NAMALWA (cell line): Measurements from ENCODE around the gene BMERB1.

ENCODE experiments used
- DNase-seq: peaks from one replicate; pipeline ENCODE4 v3.0.0-alpha.2; 2015; ENCODE audit warnings: low spot score

Gene BMERB1

GRCh38 chr16:15498427-15499175, 64.2 kb downstream of the BMERB1 start:
- DNase-seq, result no peak

DNA sequence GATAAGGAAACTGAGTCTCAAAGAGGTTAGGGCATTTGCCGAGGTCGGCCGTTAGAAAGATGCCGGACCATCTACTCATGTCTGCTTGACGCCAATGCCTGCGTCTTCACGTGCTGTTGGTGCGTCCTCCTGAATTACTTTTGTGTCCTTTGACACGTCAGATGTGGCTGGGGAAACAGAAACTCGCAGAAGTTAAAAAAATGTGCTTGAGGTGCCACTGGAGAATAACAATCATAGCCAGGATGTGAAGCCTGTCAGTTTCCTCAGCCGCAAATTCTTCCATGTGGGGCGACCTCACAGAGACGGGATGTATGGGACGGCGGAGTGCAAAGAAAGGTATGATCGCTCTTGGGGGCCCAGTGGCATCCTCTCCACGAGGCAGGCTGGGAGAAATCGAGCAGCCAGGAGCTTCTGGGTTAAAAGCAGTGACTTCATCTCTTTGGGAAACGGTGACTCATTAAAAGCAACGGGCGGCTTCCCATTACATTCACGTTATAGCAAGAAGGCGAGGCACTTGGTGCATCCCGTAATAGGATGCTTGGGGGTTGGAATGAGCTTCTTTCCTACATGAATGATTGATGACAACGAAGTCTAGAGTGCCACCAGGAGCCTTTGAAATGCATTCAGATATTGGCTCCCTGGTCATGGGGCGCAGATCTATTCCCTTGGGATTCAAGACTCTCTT, 67.8 kb downstream of the BMERB1 start:
- no peak for DNase-seq

DNA sequence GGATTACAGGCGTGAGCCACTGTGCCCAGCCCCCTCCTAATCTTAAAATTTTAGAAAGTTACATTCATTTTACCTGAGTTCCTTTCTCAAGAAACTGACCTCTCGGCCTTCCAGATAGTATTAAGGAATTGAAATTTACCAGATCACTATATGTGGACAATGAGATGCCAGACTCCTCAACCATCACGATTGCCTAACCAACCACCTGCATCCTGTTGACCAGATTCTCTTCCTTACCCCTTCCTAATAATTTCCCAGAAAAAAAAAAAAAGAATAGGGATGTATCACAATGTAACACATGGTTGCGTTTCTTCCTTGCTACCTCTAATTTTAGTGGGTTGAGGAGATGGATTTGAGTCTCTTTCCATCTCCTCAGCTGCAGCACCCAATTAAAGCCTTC, 72.1 kb downstream of the BMERB1 start:
- DNase-seq, result no peak

DNA sequence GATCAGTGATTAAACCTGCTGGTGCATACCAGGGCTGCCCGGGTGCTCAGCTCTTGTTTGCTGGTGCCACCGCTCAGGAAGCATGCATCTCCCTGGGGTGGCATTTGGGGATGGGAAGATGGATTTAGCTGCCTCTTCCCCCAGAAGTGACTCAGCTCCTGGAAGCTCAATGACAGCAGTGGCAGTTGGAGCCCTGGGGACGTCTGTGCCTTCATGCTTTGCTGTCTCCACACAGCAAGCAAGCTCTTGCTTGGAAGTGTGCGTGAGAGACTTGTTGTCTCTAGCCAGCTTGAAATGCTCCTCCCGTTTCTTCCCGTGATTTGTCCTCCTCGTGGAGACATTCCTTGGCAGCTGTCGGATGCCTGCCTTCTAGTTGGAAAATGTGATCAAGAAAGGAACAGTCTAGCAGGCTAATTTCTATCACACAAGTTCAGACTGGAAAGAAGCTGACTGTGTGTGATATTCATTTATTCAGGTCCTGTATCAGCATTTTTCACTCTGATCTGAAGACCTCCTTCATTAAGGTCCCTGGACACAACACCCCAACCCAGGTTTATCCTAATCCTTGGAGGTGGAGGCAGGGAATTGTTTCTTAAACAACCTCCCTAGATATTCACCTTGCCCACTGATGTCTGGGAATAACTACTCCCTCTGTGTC, 73.0 kb downstream of the BMERB1 start:
- no peak for DNase-seq

GRCh38 chr16:15507959-15508627, 73.7 kb downstream of the BMERB1 start:
- no peak for DNase-seq

DNA sequence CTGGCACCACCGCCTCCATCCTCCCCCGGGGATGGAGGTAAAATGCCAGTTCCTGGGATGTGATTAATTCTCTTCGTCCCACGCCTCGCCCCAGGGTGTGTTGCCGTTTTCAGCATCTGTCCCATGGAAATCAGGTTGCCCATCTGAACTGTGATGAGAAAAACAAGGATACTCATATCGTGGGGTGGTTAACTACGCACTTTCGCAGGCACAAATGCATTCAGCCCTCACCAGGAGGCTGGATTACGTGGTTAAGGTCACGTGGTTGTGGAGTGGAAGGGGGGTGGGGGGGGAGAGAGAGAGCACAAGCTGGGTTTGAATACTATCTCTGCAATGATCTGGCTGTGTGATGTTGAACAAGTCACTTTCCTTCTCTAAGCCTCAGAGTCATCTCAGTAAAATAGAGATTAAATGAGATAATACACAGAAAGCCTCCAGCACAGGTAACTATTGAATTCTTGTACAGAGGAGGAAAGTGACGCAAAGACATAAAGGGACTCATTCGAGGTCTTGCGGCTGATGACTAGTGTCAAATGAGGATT, 74.7 kb downstream of the BMERB1 start:
- DNase-seq, result no peak

DNA sequence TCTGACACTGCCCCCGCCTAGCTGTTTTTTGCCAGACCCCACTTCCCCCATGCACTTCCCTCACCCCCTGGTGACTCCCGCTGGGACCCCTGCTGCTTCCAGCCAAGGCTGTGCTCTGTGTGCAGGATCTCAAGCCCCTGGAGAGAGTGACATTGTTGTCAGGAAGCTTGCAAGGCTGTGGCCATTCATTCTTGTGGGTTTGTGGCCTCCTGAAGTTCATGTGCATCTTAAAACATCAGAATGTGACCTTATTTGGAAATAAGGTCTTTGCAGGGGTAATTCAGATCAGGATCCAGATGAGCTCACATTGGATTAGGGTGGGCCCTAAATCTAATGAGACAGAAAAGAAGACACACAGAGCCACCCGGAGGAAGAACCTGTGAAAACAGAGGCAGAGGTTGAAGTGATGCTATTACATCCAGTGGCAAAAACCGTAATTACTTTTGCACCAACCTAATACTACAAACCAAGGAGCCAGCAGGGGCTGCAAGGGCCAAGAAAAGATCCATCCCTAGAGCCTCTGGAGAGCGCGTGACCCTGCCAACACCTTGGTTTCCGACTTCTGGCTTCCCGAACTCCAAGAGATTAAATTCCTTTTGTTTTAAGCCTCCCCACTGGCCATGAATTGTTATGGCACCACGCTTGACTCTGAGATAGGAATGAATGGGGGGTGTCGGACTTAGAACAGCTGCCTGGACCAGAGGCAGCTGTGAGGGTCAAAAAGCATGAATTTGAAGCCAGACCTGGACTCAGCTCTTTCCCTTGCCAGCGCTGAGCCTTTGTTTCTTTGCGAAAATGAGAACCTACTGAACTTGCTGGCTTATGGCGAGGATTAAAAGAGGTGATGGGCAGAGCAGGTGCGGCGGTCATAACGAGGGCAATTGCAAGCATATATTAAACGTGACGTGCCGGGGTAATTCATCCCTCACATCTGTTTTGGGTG, 75.5 kb downstream of the BMERB1 start:
- DNase-seq, result no peak

DNA sequence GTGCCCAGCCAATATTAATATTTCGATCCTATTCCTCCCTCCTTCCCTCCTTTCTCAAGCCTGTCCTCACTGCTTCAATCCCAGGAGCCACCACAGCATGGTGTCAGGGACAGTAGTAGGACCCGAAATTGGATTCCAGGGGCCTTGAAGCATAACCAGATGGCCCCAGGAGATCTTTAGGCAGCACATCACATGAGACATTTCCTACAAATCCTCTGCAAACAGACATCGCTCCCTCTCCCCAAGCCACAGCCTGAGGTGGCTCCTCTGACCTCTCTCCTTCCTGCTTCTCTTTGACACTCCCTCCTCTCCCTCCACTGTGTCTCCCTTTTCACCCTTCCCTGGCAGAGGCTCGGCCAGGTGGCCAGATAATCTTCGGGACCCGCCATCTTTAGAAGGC, 76.6 kb downstream of the BMERB1 start:
- no peak for DNase-seq

- no peak for DNase-seq
Observed at GRCh38 chr16:15511759-15512487, 77.5 kb downstream of the BMERB1 start.

DNA sequence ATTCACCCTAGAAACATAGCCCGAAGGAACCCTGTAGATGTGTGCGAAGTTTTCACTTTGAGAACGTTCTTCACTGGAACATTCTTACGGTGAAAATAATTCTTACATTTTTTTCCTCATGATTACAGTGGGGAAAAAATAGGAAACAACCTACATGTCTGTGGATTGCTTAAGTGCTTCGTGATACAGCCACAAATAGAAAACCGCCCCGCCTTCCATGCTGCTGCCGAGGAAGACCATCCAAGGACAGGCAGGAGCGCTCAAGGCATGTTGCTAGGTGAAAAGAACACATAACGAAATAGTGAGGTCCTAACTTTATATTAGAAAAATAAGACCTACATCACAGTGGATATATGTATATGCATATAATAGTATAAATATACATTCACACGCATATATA, 78.8 kb downstream of the BMERB1 start:
- DNase-seq, result no peak

- no peak for DNase-seq
Observed at GRCh38 chr16:15515992-15516391, 81.6 kb downstream of the BMERB1 start.

- no peak for DNase-seq
Observed at GRCh38 chr16:15516609-15517008, 82.2 kb downstream of the BMERB1 start.

DNA sequence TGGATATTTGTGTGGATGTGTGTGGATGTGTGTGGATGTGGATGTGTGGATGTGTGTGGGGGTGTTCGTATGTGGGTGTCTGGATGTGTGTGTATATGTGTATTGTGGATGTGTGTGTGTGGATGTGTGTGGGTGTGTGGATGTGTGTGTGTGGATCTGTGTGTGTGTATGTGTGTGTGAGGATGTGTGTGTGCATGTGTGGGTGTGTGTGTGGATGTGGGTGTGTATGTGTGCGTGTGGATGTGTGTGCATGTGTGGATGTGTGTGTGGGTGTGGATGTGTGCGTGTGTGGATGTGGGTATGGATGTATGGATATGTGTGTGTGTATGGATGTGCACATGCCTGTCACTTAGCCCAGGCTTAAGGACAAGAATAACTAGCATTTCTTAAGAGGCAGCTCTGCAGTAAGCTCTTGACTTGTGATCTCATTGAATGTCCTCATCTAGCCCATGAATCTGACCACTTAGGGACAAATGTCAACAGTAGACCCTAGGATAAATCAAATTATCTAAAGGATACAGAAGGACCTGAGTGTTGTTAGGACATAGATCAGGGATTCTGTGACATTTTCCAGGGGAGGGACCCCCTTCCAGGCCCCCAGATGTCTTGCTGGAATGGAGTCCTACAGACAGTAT, 83.5 kb downstream of the BMERB1 start:
- DNase-seq, result no peak

DNA sequence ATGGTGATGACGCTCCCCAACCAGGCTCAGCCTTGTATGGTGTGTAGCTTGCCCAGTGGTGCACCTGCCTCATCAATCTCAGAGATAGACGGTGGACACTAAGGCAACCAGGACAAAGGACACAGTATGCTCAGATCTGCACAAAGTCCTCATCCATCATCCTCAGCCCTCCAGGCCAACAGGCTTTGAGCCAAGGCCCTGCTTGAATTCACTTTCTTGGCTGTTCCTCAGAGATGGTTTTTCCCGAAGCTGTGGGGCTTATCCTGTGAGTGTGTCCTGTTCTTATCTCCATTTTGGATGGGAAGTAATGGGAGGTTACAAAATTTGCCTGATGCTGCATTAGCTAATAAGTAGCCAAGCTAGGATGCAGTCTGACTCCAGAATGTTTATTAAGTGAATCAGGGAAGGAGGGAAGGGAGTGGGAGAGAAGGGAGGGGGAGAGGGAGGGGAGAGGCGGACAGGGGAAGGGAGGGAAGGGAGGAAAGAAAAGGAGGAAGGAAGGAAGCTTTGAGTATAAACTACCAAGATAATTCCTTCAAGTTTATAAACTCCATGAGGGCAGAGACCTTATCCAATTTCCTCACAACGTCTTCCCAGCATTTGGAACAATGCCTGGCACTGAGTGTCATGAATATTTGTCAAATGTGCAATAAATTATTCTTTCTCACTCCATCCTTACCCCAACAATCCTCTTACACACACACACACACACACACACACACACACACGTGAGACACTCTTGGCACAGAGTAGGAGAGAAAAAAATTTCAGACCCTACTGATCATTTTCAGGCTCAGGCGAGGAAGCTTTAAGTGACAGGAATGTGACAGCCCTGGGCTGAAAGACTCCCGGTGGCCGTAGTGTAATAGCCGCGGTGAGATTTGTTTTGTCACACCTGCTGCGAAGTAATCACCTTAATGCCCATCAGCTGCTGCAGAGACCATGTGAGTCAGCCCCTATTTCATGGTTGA, 84.3 kb downstream of the BMERB1 start:
- no peak for DNase-seq

DNA sequence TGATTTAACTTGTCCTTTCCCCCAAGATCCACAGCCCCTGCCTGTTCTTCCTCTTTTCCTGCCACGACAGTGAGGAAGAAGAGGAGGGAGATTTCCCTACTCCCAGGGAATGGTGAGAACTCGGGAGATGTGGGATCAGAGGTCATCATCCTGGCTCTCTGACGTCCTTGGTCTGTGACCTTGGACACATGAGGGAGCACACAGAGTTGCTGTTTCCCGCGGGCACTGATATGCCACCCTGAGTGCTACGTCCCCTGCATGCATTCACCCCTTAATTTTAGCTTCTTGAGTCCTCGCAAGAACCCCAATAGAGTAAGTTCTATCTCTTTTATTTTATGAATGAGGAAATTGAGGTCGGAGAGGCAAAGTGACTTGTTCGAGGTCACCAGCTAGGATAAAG, 85.4 kb downstream of the BMERB1 start:
- no peak for DNase-seq

DNA sequence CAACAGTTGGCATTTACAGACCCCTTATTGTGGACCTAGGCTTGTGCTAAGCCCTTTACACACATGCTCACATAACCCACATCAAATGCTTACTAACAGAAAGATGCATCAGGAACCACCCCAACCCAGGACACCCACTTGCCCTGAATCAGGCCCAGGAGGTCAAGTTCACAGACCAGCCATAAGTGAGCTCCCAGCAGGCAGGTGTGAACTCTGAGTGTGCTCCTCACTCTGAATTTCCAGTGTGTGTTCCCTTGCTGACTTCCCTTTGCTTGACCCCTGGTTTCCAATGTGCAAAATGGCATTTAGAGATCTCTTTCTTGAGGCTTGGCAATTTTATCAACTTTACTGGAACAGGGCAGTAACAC, 87.0 kb downstream of the BMERB1 start:
- no peak for DNase-seq

- DNase-seq, result no peak
Observed at GRCh38 chr16:15521758-15522509, 87.5 kb downstream of the BMERB1 start.

DNA sequence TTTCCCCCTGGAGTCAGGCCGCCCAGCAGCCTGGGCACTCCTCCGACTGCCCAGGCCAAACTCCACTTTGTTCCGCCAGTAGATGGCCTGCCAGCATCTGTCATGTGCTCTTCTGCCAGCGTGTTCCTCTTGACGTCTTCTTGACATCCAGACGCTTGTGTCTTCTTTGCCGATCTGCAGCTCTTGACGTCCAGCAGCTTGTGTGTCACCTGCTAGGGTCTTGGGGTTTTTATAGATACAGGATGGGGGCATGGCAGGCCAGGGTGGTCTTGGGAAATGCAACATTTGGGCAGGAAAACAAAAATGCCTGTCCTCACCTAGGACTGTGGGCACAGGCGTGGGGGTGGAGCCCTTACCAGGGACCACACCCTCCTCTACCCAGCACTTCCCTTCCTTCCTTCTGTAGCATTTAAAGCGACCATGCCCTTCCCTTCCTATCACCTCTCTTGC, 88.7 kb downstream of the BMERB1 start:
- DNase-seq, result no peak
